HCT116 (cell line): ENCODE data around the gene KLHL22.

ENCODE experiments used
- ELF1 ChIP-seq: IDR thresholded peaks from 2 replicates; pipeline ENCODE4 v1.6.1; 2012; ENCODE audit warnings: low read depth, borderline replicate concordance
- EZH2 ChIP-seq: fragments of 200-600 bp; sonication (generic); IDR thresholded peaks from 2 replicates; pipeline ENCODE4 v1.6.1; 2017; ENCODE audit warnings: antibody characterized with exemption, mixed run types
- EZH2phosphoT487 ChIP-seq: fragments of 200-600 bp; IDR thresholded peaks from 2 replicates; pipeline ENCODE4 v1.6.1; 2018; ENCODE audit warnings: antibody characterized with exemption, borderline replicate concordance
- POLR2A ChIP-seq: IDR thresholded peaks from 2 replicates; pipeline ENCODE4 v1.7.0; 2011; ENCODE audit warnings: borderline replicate concordance; ENCODE audit not compliant: insufficient read depth, insufficient read length; ENCODE audit errors: extremely low read depth
- POLR2AphosphoS5 ChIP-seq: IDR thresholded peaks from 2 replicates; pipeline ENCODE4 v1.6.1; 2011; ENCODE audit warnings: mild to moderate bottlenecking, low read depth, low read length, moderate library complexity
- RAD21 ChIP-seq: IDR thresholded peaks from 2 replicates; pipeline ENCODE4 v1.6.1; 2012; ENCODE audit warnings: low read depth, mild to moderate bottlenecking
- SP1 ChIP-seq: IDR thresholded peaks from 2 replicates; pipeline ENCODE4 v1.6.1; 2012; ENCODE audit warnings: low read depth
- TCF7L2 ChIP-seq: IDR thresholded peaks from 2 replicates; pipeline ENCODE4 v1.7.0; 2011; ENCODE audit warnings: borderline replicate concordance, inconsistent platforms; ENCODE audit not compliant: insufficient read depth, insufficient read length; ENCODE audit errors: extremely low read depth
- TF ChIP-seq, protein P1 (sequence below): IDR thresholded peaks from 2 replicates; pipeline ENCODE4 v1.6.1; 2011; ENCODE audit warnings: mild to moderate bottlenecking, low read length, moderate library complexity; ENCODE audit not compliant: insufficient replicate concordance; ENCODE audit errors: extremely low read depth
- TF ChIP-seq, protein P2 (sequence below), 3 experiments: fragments of 200-600 bp in 1 of 3; sonication (generic) in 1 of 3; IDR thresholded peaks in 2 of 3; conservative IDR thresholded peaks in 1 of 3; 2 replicates each; pipeline ENCODE4 v1.5.1; 2012 to 2017; ENCODE audit warnings: low read depth in 2 of 3, low read length in 2 of 3, antibody characterized with exemption in 1 of 3, borderline replicate concordance in 1 of 3, control low read depth in 1 of 3, mild to moderate bottlenecking in 1 of 3, mixed read lengths in 1 of 3, mixed run types in 1 of 3, moderate library complexity in 1 of 3; ENCODE audit not compliant: insufficient read depth in 1 of 3
- TF ChIP-seq, protein P3 (sequence below): IDR thresholded peaks from 2 replicates; pipeline ENCODE4 v1.6.1; 2012; ENCODE audit warnings: low read depth
- TF ChIP-seq, protein P4 (sequence below): IDR thresholded peaks from 2 replicates; pipeline ENCODE4 v1.6.1; 2012

DNA sequence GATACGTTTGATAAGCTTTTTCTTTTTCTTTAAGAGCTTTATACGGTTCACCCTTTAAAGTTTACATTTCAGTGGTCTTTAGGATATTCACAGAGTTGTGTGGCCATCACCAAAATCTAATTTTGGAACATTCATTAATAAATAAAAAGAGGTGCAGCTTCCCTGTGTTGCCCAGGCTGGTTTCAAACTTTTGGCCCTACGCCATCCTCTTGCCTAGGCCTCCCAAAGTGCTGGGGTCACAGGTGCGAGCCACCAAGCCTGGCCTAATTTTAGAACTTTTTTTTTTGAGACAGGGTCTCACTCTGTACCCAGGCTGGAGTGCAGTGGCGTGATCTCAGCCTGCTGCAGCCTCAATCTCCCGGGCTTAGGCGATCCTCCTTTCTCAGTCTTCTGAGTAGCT lies 42.4 kb upstream of the KLHL22 start:
- TF ChIP-seq, protein P1, sequence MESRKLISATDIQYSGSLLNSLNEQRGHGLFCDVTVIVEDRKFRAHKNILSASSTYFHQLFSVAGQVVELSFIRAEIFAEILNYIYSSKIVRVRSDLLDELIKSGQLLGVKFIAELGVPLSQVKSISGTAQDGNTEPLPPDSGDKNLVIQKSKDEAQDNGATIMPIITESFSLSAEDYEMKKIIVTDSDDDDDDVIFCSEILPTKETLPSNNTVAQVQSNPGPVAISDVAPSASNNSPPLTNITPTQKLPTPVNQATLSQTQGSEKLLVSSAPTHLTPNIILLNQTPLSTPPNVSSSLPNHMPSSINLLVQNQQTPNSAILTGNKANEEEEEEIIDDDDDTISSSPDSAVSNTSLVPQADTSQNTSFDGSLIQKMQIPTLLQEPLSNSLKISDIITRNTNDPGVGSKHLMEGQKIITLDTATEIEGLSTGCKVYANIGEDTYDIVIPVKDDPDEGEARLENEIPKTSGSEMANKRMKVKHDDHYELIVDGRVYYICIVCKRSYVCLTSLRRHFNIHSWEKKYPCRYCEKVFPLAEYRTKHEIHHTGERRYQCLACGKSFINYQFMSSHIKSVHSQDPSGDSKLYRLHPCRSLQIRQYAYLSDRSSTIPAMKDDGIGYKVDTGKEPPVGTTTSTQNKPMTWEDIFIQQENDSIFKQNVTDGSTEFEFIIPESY: no peak
- TF ChIP-seq EZH2 (no peak), SP1 (no peak), RAD21 (no peak), TCF7L2 (no peak), POLR2A (no peak), POLR2AphosphoS5 (no peak), EZH2phosphoT487 (no peak), ELF1 (no peak)
- TF ChIP-seq, protein P2, sequence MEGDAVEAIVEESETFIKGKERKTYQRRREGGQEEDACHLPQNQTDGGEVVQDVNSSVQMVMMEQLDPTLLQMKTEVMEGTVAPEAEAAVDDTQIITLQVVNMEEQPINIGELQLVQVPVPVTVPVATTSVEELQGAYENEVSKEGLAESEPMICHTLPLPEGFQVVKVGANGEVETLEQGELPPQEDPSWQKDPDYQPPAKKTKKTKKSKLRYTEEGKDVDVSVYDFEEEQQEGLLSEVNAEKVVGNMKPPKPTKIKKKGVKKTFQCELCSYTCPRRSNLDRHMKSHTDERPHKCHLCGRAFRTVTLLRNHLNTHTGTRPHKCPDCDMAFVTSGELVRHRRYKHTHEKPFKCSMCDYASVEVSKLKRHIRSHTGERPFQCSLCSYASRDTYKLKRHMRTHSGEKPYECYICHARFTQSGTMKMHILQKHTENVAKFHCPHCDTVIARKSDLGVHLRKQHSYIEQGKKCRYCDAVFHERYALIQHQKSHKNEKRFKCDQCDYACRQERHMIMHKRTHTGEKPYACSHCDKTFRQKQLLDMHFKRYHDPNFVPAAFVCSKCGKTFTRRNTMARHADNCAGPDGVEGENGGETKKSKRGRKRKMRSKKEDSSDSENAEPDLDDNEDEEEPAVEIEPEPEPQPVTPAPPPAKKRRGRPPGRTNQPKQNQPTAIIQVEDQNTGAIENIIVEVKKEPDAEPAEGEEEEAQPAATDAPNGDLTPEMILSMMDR (IDR thresholded peaks at IDR 0.05 in 2 of 3, conservative IDR thresholded peaks at IDR 0.05 in 1 of 3; ENCODE audit: borderline replicate concordance in 1 of 3, insufficient read depth in 1 of 3, low read depth in 2 of 3, low read length in 2 of 3): no peak
- TF ChIP-seq, protein P3, sequence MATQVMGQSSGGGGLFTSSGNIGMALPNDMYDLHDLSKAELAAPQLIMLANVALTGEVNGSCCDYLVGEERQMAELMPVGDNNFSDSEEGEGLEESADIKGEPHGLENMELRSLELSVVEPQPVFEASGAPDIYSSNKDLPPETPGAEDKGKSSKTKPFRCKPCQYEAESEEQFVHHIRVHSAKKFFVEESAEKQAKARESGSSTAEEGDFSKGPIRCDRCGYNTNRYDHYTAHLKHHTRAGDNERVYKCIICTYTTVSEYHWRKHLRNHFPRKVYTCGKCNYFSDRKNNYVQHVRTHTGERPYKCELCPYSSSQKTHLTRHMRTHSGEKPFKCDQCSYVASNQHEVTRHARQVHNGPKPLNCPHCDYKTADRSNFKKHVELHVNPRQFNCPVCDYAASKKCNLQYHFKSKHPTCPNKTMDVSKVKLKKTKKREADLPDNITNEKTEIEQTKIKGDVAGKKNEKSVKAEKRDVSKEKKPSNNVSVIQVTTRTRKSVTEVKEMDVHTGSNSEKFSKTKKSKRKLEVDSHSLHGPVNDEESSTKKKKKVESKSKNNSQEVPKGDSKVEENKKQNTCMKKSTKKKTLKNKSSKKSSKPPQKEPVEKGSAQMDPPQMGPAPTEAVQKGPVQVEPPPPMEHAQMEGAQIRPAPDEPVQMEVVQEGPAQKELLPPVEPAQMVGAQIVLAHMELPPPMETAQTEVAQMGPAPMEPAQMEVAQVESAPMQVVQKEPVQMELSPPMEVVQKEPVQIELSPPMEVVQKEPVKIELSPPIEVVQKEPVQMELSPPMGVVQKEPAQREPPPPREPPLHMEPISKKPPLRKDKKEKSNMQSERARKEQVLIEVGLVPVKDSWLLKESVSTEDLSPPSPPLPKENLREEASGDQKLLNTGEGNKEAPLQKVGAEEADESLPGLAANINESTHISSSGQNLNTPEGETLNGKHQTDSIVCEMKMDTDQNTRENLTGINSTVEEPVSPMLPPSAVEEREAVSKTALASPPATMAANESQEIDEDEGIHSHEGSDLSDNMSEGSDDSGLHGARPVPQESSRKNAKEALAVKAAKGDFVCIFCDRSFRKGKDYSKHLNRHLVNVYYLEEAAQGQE: no peak
- TF ChIP-seq, protein P4, sequence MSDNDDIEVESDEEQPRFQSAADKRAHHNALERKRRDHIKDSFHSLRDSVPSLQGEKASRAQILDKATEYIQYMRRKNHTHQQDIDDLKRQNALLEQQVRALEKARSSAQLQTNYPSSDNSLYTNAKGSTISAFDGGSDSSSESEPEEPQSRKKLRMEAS: no peak
